NB4 (cell line): ENCODE results near the gene FGD2.

Experiments
- DNase-seq: peaks from one replicate; pipeline ENCODE4 v3.0.0; 2010; ENCODE audit warnings: low read depth
- H3K4me3 ChIP-seq: one replicate; pipeline ENCODE4 v1.5.1; 2011; ENCODE audit warnings: mild to moderate bottlenecking, low read depth, low read length, moderate library complexity
- CTCF ChIP-seq: IDR thresholded peaks from one replicate; pipeline ENCODE4 v1.5.1; 2012; ENCODE audit warnings: low read depth, low read length
- MYC ChIP-seq: IDR thresholded peaks from 2 replicates; pipeline ENCODE4 v1.6.1; 2011; ENCODE audit warnings: low read depth, low read length
- POLR2A ChIP-seq: IDR thresholded peaks from 2 replicates; pipeline ENCODE4 v1.6.1; 2011; ENCODE audit warnings: mild to moderate bottlenecking; ENCODE audit not compliant: insufficient read length; ENCODE audit errors: extremely low read depth
- TF ChIP-seq, protein P1 (sequence below): IDR thresholded peaks from 2 replicates; pipeline ENCODE4 v1.6.1; 2011; ENCODE audit warnings: low read depth, low read length

FGD2 gene

GRCh38 chr6:37021356-37022129 is 16.1 kb downstream of the FGD2 start:
- no peak overlapping the region for H3K4me3 ChIP-seq
- peak; percentile 74 for DNase-seq
- TF ChIP-seq, protein P1, sequence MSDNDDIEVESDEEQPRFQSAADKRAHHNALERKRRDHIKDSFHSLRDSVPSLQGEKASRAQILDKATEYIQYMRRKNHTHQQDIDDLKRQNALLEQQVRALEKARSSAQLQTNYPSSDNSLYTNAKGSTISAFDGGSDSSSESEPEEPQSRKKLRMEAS, result no peak; the same call in 1 of the 2 replicates
- TF ChIP-seq CTCF (peak; percentile 68), POLR2A (no peak)

- DNase-seq, result no peak
- H3K4me3 ChIP-seq, result no peak overlapping the region
- no peak for TF ChIP-seq CTCF
- no peak for TF ChIP-seq POLR2A
- TF ChIP-seq, protein P1, result no peak
- no peak for TF ChIP-seq MYC
Observed at GRCh38 chr6:37022135-37022863, 16.8 kb downstream of the FGD2 start.

DNA sequence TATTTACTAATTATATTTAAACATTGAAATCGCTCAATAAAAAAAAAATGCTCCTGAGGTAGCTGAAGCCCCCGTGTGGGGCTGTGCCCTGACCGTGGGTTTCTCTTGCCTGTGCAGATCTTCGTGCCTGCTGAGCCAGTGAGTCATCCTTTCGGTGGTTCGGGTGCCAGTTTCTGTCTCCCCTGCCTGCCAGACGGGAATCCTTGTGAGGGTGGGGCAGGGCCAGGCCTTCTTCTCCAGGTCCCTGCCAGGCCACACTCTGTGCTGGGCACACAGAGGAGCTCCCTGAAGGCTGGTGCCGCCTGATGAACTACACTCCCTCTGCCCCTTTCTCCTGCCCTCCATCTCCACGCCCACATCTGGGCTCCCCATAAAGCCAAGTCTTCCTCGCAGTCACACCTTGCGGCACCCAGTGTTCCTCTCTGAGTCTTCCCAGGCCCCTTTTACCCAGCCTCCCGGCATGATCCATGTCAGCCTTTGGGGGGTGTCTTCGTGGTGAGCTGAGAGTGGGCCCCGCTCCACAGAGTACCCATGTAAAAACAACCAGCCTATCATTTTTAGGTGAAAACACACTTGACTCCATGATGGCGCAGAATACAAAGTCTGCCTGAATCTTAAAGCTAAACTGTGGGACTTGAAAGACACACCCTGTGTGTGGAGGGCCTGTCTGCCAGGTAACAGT is 19.3 kb downstream of the FGD2 start:
- TF ChIP-seq MYC (no peak), CTCF (no peak), POLR2A (no peak)
- TF ChIP-seq, protein P1, result no peak
- peak; percentile 40 for DNase-seq
- H3K4me3 ChIP-seq, result no peak overlapping the region

DNA sequence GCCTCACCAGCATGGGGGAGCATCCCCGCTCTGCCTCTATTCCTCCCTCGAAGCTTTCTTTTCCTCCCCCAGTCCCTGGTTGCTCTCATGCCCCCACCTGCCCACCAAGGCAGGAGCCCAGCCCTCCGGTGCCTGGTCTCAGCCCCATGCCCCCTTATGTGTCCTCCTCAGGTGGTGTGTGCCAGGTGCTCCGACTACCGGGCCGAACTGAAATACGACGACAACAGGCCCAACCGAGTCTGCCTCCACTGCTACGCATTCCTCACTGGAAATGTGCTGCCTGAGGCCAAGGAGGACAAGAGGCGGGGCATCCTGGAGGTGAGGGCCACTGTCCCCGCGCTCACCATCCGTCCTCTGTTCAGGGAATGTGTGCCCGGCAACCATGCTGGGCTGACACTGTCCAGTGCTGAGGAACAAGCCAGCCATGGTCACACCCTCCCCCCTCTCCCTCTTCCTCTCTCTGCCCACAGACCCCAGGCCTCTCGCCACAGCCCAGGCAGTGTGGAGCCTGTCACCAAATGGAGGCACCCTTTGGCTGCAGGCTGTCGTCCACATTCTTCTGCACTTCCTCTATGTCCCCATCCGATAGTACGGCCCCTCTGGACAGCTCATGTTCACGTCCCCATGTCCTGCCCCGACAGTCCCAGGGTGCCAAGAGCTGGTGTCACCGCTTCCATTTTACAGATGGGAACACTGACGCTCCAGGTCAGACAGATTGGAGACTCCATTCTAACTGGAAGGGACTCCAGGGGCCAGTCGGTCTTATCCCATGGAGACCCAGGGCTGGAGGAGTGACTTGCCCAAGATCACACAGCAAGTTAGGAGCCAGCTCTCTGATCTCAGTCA is 20.4 kb downstream of the FGD2 start:
- TF ChIP-seq, protein P1, result no peak
- no peak for TF ChIP-seq MYC
- no peak overlapping the region for H3K4me3 ChIP-seq
- peak; percentile 50 for DNase-seq

- H3K4me3 ChIP-seq, result no peak overlapping the region
- DNase-seq, result no peak
Observed at GRCh38 chr6:37027036-37027720, 21.7 kb downstream of the FGD2 start.

More at GRCh38 chr6:37027036-37027720, 21.7 kb downstream of the FGD2 start:
- TF ChIP-seq CTCF, result no peak
- TF ChIP-seq, protein P1, result no peak
- TF ChIP-seq POLR2A, result no peak
- no peak for TF ChIP-seq MYC
